NB4 (cell line): ENCODE data around the gene EXOSC2.

ENCODE experiments used
- DNase-seq: peaks from one replicate; pipeline ENCODE4 v3.0.0; 2010; ENCODE audit warnings: low read depth
- H3K4me3 ChIP-seq: one replicate; pipeline ENCODE4 v1.5.1; 2011; ENCODE audit warnings: mild to moderate bottlenecking, low read depth, low read length, moderate library complexity
- MYC ChIP-seq: IDR thresholded peaks from 2 replicates; pipeline ENCODE4 v1.6.1; 2011; ENCODE audit warnings: low read depth, low read length
- POLR2A ChIP-seq: IDR thresholded peaks from 2 replicates; pipeline ENCODE4 v1.6.1; 2011; ENCODE audit warnings: mild to moderate bottlenecking; ENCODE audit not compliant: insufficient read length; ENCODE audit errors: extremely low read depth
- TF ChIP-seq, protein P1 (sequence below): IDR thresholded peaks from 2 replicates; pipeline ENCODE4 v1.6.1; 2011; ENCODE audit warnings: low read depth, low read length
- TF ChIP-seq, protein P2 (sequence below): IDR thresholded peaks from one replicate; pipeline ENCODE4 v1.5.1; 2012; ENCODE audit warnings: low read depth, low read length

EXOSC2 gene

DNA sequence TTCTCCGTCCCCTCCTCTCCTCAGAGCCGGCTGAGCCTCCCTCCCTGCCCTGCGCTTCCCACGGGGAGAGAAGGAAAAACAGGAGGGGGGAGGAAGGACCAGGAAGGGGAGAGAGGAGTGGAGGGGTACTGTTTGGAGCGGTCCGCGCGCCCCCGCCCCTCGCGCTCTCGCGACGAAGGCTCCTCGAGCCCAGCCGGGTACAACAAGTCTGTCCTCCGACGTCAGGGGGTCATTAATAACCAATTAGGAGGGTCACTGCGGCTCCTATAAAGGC is 29.7 kb upstream of the EXOSC2 start:
- no peak for DNase-seq
- TF ChIP-seq, protein P1, sequence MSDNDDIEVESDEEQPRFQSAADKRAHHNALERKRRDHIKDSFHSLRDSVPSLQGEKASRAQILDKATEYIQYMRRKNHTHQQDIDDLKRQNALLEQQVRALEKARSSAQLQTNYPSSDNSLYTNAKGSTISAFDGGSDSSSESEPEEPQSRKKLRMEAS: no peak
- TF ChIP-seq, protein P2, sequence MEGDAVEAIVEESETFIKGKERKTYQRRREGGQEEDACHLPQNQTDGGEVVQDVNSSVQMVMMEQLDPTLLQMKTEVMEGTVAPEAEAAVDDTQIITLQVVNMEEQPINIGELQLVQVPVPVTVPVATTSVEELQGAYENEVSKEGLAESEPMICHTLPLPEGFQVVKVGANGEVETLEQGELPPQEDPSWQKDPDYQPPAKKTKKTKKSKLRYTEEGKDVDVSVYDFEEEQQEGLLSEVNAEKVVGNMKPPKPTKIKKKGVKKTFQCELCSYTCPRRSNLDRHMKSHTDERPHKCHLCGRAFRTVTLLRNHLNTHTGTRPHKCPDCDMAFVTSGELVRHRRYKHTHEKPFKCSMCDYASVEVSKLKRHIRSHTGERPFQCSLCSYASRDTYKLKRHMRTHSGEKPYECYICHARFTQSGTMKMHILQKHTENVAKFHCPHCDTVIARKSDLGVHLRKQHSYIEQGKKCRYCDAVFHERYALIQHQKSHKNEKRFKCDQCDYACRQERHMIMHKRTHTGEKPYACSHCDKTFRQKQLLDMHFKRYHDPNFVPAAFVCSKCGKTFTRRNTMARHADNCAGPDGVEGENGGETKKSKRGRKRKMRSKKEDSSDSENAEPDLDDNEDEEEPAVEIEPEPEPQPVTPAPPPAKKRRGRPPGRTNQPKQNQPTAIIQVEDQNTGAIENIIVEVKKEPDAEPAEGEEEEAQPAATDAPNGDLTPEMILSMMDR: no peak
- TF ChIP-seq POLR2A (no peak), MYC (no peak)
- no peak overlapping the region for H3K4me3 ChIP-seq

DNA sequence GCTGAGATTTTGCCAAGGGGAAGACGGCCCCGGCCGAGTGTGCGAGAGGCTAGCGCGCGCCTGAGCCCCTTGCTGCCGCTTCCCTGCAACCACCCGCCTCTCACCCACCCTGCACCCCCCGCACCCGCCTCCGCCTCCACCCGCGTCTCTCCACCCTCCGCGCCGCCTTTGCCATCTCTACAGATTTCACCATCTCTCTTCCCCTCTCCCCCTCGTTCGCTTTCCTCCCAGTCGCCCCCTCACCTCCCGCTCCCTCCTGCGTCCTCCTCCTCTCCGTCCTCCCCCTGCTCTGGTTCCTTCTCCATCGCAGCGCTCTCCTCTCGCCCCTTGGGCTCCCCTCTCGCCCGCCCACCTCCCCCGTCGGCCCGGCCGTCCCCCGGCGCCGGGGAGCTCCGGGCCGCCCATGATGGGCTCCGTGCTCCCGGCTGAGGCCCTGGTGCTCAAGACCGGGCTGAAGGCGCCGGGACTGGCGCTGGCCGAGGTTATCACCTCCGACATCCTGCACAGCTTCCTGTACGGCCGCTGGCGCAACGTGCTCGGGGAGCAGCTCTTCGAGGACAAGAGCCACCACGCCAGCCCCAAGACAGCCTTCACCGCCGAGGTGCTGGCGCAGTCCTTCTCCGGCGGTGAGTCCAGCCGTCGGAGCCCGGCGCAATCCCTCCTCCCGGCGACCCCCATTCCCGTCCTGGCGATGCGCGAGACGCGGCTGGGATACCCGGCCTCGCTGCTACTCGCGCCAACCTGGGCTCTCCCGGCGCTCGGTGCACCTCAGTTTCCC is 29.1 kb upstream of the EXOSC2 start, which contains the start of gene PRDM12:
Gene PRDM12 (plus strand): TSS at position 344 of the 778 bp plus-strand sequence. CDS start 60 bp downstream, at position 404.
- peak; percentile 55 for DNase-seq
- no peak within 1 kb of the TSS for H3K4me3 ChIP-seq
- TF ChIP-seq, protein P1: no peak
- TF ChIP-seq, protein P2: no peak
- TF ChIP-seq POLR2A (no peak), MYC (no peak)

DNA sequence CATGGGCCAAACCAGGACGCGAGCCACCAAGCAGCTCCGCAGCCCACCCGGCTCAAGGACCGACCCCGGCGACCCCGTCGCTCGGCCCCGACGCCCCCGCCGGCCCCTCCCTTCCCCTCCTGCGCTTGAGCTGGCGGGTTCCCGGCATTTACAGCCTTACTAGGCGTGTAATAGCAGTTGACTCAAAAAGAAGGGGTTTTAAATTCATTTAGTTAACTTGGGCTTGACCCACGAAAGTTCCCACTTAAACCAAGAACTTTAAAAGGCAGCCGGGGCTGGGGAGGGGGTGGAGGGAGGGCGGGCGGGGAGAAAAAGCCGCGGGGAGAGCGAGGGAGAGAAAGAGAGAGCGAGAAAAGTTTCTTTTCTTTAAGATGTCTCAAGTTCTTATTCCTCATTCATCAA is 28.6 kb upstream of the EXOSC2 start:
- no peak for DNase-seq
- TF ChIP-seq, protein P1: no peak
- H3K4me3 ChIP-seq: no peak overlapping the region

DNA sequence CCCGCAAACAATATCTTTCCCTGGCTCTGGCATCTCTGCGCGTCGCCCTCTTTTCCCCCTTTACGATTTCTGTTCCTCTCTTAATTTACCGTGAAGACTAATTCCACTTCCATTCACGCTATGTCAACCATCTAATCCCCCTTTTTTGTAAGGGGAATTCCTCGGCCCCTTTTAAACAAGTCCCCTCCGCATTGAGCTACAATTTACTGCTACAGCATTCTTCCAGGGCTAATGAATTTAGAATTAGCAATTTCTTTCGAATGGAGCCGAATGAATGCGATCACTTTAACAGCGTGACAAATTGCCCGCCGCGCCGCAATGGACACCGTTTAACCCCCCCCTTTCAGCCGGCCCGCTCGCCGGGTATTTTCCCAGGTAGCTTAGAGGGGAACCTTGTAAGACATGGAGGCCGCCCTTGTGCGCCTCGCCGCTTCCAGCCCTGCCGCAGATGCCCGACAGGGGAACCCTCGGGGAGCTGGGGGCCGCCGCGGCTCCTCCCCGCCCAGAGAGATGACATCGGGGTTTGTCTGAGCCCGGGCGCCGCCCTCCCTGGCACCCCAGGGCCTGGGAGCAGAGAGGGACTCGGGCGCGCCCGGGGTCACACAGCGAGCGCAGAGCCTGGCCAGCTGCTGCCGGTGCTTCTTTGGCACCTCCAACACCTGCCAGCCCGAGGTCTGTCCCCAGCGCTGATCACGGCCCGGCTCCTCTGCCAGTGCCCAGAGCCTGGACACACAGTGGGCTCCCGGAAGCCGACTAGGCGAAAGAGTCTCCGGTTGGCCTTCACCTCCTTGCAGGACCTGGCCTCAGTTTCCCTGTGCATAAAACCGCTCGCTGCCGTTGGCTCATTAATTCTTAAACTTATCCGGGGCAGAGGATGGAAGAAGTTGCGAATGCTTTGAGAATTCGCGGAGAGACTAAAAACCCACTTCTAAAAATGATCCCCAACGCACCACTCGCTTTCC is 27.9 kb upstream of the EXOSC2 start:
- TF ChIP-seq, protein P1: no peak
- TF ChIP-seq MYC: no peak
- TF ChIP-seq, protein P2: no peak
- TF ChIP-seq POLR2A: no peak
- no peak for DNase-seq
- no peak overlapping the region for H3K4me3 ChIP-seq

DNA sequence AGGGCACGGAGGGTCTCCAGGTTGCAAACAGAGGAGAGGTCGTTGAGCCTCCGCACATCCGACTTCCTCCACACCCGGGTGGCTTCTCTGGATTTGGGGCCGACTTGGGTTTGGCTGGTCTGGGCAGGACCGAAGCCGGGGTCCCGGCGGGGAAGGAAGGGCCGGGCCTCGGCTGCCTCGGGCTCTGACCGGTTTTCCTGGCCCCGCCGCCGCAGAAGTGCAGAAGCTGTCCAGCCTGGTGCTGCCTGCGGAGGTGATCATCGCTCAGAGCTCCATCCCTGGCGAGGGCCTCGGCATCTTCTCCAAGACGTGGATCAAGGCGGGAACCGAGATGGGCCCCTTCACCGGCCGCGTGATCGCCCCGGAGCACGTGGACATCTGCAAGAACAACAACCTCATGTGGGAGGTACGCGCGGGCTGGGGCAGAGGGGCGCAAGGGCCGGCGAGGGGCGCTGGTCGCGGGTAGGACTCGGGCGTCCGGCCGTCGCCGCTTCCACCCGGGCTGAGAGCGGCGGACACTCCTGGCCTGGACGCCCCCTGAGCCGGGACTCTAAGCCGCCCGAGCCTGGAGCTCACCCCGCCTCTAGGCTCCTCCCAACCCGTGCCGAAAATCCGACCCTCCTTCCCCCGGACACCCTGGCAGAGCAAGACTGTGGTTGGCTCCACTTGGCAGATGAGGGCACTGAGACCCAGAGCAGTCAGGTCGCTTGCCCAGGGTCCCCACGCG is 27.0 kb upstream of the EXOSC2 start:
- TF ChIP-seq, protein P1: no peak
- TF ChIP-seq, protein P2: no peak
- TF ChIP-seq MYC (no peak), POLR2A (no peak)
- H3K4me3 ChIP-seq: no peak overlapping the region

More for the DNA sequence above, 27.0 kb upstream of the EXOSC2 start:
- no peak for DNase-seq
